Thyroid gland (tissue), 4 donors: ENCODE results near the gene BCO2.

Experiments used
- CTCF ChIP-seq, 6 experiments: fragments of 200-600 bp in 3 of 6; fragments of 450-650 bp in 3 of 6; sonication (generic) in 3 of 6; IDR thresholded peaks; one replicate each; pipeline ENCODE4 v1.5.1; 2016 to 2019; ENCODE audit warnings: antibody characterized with exemption in 6 of 6, mild to moderate bottlenecking in 2 of 6, inconsistent platforms in 1 of 6, moderate library complexity in 1 of 6
- POLR2A ChIP-seq, 2 donors: fragments of 450-650 bp; IDR thresholded peaks; one replicate each; pipeline ENCODE4 v1.6.1; 2017; ENCODE audit warnings: antibody characterized with exemption in 2 of 2, mild to moderate bottlenecking in 2 of 2, moderate library complexity in 1 of 2

- TF ChIP-seq POLR2A (IDR thresholded peaks at IDR 0.05) (no peak), CTCF (IDR thresholded peaks at IDR 0.05) (no peak)
These were observed 7.6 kb downstream of the BCO2 start for GRCh38 chr11:112182867-112183266.
